HepG2 (cell line): ENCODE data around the gene RAN. TPM values are rescaled to one million over a fixed set of nuclear protein-coding genes. Genes with fewer than 3 reads are reported as not detected.

ENCODE experiments used
- GZF1 ChIP-seq: sonication (generic); formaldehyde crosslinking; IDR thresholded peaks from 2 replicates; pipeline ENCODE4 v1.5.1; 2020; ENCODE audit warnings: mild to moderate bottlenecking, missing genetic modification reagents
- IRF1 ChIP-seq: sonication (generic); formaldehyde crosslinking; IDR thresholded peaks from 2 replicates; pipeline ENCODE4 v1.4.0; 2020; ENCODE audit warnings: low read depth, mild to moderate bottlenecking, missing genetic modification reagents
- KAT8 ChIP-seq: IDR thresholded peaks from 2 replicates; pipeline ENCODE4 v1.6.1; 2016; ENCODE audit warnings: missing genetic modification reagents, missing compliant biosample characterization
- MAFF ChIP-seq: IDR thresholded peaks from 2 replicates; pipeline ENCODE4 v1.6.1; 2011; ENCODE audit warnings: low read depth, low read length, improper control_type of control experiment
- MTF2 ChIP-seq: sonication (generic); formaldehyde crosslinking; IDR thresholded peaks from 2 replicates; pipeline ENCODE4 v1.5.0; 2020; ENCODE audit warnings: missing genetic modification reagents, borderline replicate concordance
- NR2F6 ChIP-seq, 2 experiments: IDR thresholded peaks; 2 replicates each; pipeline ENCODE4 v1.6.1; 2016; ENCODE audit warnings: antibody characterized with exemption in 1 of 2, mild to moderate bottlenecking in 1 of 2
- PHF5A ChIP-seq: IDR thresholded peaks from one replicate; pipeline ENCODE4 v1.6.1; 2018; ENCODE audit warnings: low read depth, missing genetic modification reagents; ENCODE audit not compliant: unreplicated experiment
- TOPORS ChIP-seq: sonication (generic); formaldehyde crosslinking; IDR thresholded peaks from 2 replicates; pipeline ENCODE4 v1.8.0; 2023; ENCODE audit warnings: mild to moderate bottlenecking, missing genetic modification reagents
- ZFAT ChIP-seq: sonication (generic); formaldehyde crosslinking; conservative IDR thresholded peaks from 2 replicates; pipeline ENCODE4 v1.8.1; 2023; ENCODE audit warnings: missing genetic modification reagents, inconsistent platforms
- ZNF18 ChIP-seq: sonication (generic); formaldehyde crosslinking; IDR thresholded peaks from 2 replicates; pipeline ENCODE4 v1.8.0; 2022; ENCODE audit warnings: mild to moderate bottlenecking, missing genetic modification reagents; ENCODE audit not compliant: insufficient replicate concordance
- ZNF276 ChIP-seq: sonication (generic); formaldehyde crosslinking; IDR thresholded peaks from 2 replicates; pipeline ENCODE4 v1.4.0; 2020; ENCODE audit warnings: mild to moderate bottlenecking, low read depth, missing genetic modification reagents
- ZNF431 ChIP-seq: sonication (generic); formaldehyde crosslinking; IDR thresholded peaks from 2 replicates; pipeline ENCODE4 v1.9.0; 2022; ENCODE audit warnings: missing genetic modification reagents, low read depth, mild to moderate bottlenecking, borderline replicate concordance
- ZNF451 ChIP-seq: sonication (generic); formaldehyde crosslinking; IDR thresholded peaks from 2 replicates; pipeline ENCODE4 v1.5.0; 2020; ENCODE audit warnings: mild to moderate bottlenecking, missing genetic modification reagents
- ZNF460 ChIP-seq: sonication (generic); formaldehyde crosslinking; IDR thresholded peaks from 2 replicates; pipeline ENCODE4 v1.5.1; 2020; ENCODE audit warnings: missing genetic modification reagents, mild to moderate bottlenecking, borderline replicate concordance
- ZNF510 ChIP-seq: sonication (generic); formaldehyde crosslinking; IDR thresholded peaks from 2 replicates; pipeline ENCODE4 v1.4.0; 2020; ENCODE audit warnings: low read depth, mild to moderate bottlenecking, missing genetic modification reagents
- ZNF530 ChIP-seq: sonication (generic); formaldehyde crosslinking; IDR thresholded peaks from 2 replicates; pipeline ENCODE4 v1.5.0; 2020; ENCODE audit warnings: low read depth, mild to moderate bottlenecking, missing genetic modification reagents
- ZNF782 ChIP-seq: sonication (generic); formaldehyde crosslinking; IDR thresholded peaks from 2 replicates; pipeline ENCODE4 v1.4.0; 2020; ENCODE audit warnings: missing genetic modification reagents, mild to moderate bottlenecking, borderline replicate concordance
- ZZZ3 ChIP-seq: sonication (generic); formaldehyde crosslinking; IDR thresholded peaks from 2 replicates; pipeline ENCODE4 v1.4.0; 2020; ENCODE audit warnings: missing genetic modification reagents, mild to moderate bottlenecking, borderline replicate concordance
- polyA plus RNA-seq, 8 experiments: library from polyadenylated mRNA; depleted of rRNA in 3 of 8; stranded (reverse) in 7 of 8; unstranded in 1 of 8; fragments of >200 nt; fragmentation: Illumina TruSeq in 4 of 8; extraction: Trizol in 4 of 8; gene quantifications; 2 replicates each; pipeline versions ENCODE4 v1.2.1 to v1.2.3, GENCODE V29; 2011 to 2016; ENCODE audit warnings: low read depth in 4 of 8, missing spikeins in 1 of 8, mixed read lengths in 1 of 8; ENCODE audit not compliant: insufficient read depth in 1 of 8
- total RNA-seq, 5 experiments: library from RNA; depleted of rRNA; stranded (reverse); fragments of >200 nt; fragmentation: Illumina TruSeq; extraction: Trizol; gene quantifications; 2 replicates each; pipeline ENCODE4 v1.2.3, GENCODE V29; 2016; ENCODE audit warnings: low read depth in 1 of 5
- TF ChIP-seq, protein P1 (sequence below): sonication (generic); formaldehyde crosslinking; IDR thresholded peaks from 2 replicates; pipeline ENCODE4 v1.4.0; 2020; ENCODE audit warnings: mild to moderate bottlenecking, missing genetic modification reagents

The RAN gene
- total and polyA plus RNA-seq, 2 of the 13 experiments (the other 11 are each of a cell fraction or from before 2014, with no cell fraction given): 1,335 to 1,630 TPM

GRCh38 chr12:130871286-130872178, at the start of gene RAN (continued):
- TF ChIP-seq MAFF (no peak), GZF1 (CRISPR knock-in tag) (no peak), ZNF510 (CRISPR knock-in tag) (no peak), ZNF18 (CRISPR knock-in tag) (no peak), TOPORS (CRISPR knock-in tag) (no peak), ZNF530 (CRISPR knock-in tag) (no peak), ZNF276 (CRISPR knock-in tag) (no peak), ZNF782 (CRISPR knock-in tag) (no peak), KAT8 (CRISPR knock-in tag) (no peak), NR2F6 (IDR thresholded peaks at IDR 0.05) (no peak), NR2F6 (CRISPR knock-in tag; IDR thresholded peaks at IDR 0.05) (no peak), ZNF460 (CRISPR knock-in tag) (peak; percentile 1; the same call in 1 of the 2 replicates), PHF5A (no peak), ZZZ3 (no peak), ZFAT (0 out of 2 replicates have a peak, but pooled peaks have one; percentile 34), ZNF451 (CRISPR knock-in tag) (0 out of 2 replicates have a peak, but pooled peaks have one; percentile 9), IRF1 (CRISPR knock-in tag) (peak; percentile 19; the same call in 1 of the 2 replicates), MTF2 (CRISPR knock-in tag) (no peak), ZNF431 (CRISPR knock-in tag) (peak; percentile 61; the same call in 1 of the 2 replicates)
- TF ChIP-seq, protein P1, sequence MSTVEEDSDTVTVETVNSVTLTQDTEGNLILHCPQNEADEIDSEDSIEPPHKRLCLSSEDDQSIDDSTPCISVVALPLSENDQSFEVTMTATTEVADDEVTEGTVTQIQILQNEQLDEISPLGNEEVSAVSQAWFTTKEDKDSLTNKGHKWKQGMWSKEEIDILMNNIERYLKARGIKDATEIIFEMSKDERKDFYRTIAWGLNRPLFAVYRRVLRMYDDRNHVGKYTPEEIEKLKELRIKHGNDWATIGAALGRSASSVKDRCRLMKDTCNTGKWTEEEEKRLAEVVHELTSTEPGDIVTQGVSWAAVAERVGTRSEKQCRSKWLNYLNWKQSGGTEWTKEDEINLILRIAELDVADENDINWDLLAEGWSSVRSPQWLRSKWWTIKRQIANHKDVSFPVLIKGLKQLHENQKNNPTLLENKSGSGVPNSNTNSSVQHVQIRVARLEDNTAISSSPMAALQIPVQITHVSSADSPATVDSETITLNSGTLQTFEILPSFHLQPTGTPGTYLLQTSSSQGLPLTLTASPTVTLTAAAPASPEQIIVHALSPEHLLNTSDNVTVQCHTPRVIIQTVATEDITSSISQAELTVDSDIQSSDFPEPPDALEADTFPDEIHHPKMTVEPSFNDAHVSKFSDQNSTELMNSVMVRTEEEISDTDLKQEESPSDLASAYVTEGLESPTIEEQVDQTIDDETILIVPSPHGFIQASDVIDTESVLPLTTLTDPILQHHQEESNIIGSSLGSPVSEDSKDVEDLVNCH (CRISPR knock-in tag): no peak
